H1 (cell line): ENCODE data around the gene SH3GL1. TPM values are rescaled to one million over a fixed set of nuclear protein-coding genes. Genes with fewer than 3 reads are reported as not detected.

Source experiments
- CTCF ChIA-PET: fragments of 300-600 bp; sonication (Branson Sonifier 250); formaldehyde crosslinking; loops from one replicate; lab custom pipeline; 2021; ENCODE audit not compliant: partially characterized antibody; lab: Charles Lee
- POLR2A ChIA-PET: fragments of 300-600 bp; sonication (Branson Sonifier 250); formaldehyde crosslinking; loops from one replicate; lab custom pipeline; 2021; ENCODE audit warnings: inconsistent platforms; ENCODE audit not compliant: partially characterized antibody; lab: Charles Lee
- DNase-seq, 2 experiments: peaks; one replicate each; pipeline versions ENCODE4 v3.0.0 to v3.0.0-alpha.2; 2010 to 2022; ENCODE audit warnings: low spot score in 2 of 2, low read depth in 1 of 2, mixed read lengths in 1 of 2
- FAIRE-seq: peaks from 2 replicates; lab custom pipeline; 2011; peaks lifted over from hg19 to GRCh38; lab: Jason Lieb, UNC
- H2AFZ ChIP-seq: 2 replicates; pipeline ENCODE4 v1.8.1; 2012; ENCODE audit warnings: low read length, inconsistent platforms
- H2AK5ac ChIP-seq: 2 replicates; pipeline ENCODE4 v1.6.1; 2013; ENCODE audit warnings: low read depth, low read length
- H2BK120ac ChIP-seq: replicated peaks from 2 replicates; pipeline ENCODE3; 2013; ENCODE audit warnings: low read depth, low read length, inconsistent platforms
- H2BK12ac ChIP-seq: 2 replicates; pipeline ENCODE4 v1.6.1; 2013; ENCODE audit warnings: low read depth, low read length
- H2BK15ac ChIP-seq: 2 replicates; pipeline ENCODE4 v1.6.1; 2013; ENCODE audit warnings: low read length
- H2BK20ac ChIP-seq: 2 replicates; pipeline ENCODE4 v1.6.1; 2013; ENCODE audit warnings: low read length
- H2BK5ac ChIP-seq: 2 replicates; pipeline ENCODE4 v1.6.1; 2013; ENCODE audit warnings: low read depth, low read length
- H3K14ac ChIP-seq: 2 replicates; pipeline ENCODE4 v1.6.1; 2013; ENCODE audit warnings: inconsistent platforms; ENCODE audit not compliant: insufficient read length
- H3K18ac ChIP-seq: 2 replicates; pipeline ENCODE4 v1.6.1; 2013; ENCODE audit warnings: low read length; ENCODE audit errors: extremely low read depth
- H3K23ac ChIP-seq: 2 replicates; pipeline ENCODE4 v1.6.1; 2013; ENCODE audit warnings: inconsistent platforms; ENCODE audit not compliant: insufficient read length
- H3K23me2 ChIP-seq: 2 replicates; pipeline ENCODE4 v1.6.1; 2013; ENCODE audit warnings: low read depth, low read length
- H3K27ac ChIP-seq: 2 replicates; pipeline ENCODE4 v1.6.1; 2011; ENCODE audit warnings: low read depth, low read length, inconsistent platforms
- H3K27me3 ChIP-seq, 4 experiments: replicated peaks in 1 of 4; 1 replicate in 1 of 4; 2 replicates in 3 of 4; pipeline versions ENCODE4 v1.6.1 to v1.8.1; 2011 to 2013; ENCODE audit warnings: low read length in 3 of 4, mild to moderate bottlenecking in 3 of 4, inconsistent platforms in 2 of 4, mixed read lengths in 2 of 4, moderate library complexity in 1 of 4; ENCODE audit not compliant: control insufficient read depth in 3 of 4, insufficient read depth in 3 of 4; ENCODE audit errors: extremely low read depth in 1 of 4
- H3K36me3 ChIP-seq, 4 experiments: 2 replicates each; pipeline versions ENCODE4 v1.6.1 to v1.8.1; 2011 to 2013; ENCODE audit warnings: mild to moderate bottlenecking in 4 of 4, low read length in 3 of 4, moderate library complexity in 2 of 4, control low read depth in 1 of 4, inconsistent platforms in 1 of 4; ENCODE audit not compliant: insufficient read depth in 4 of 4, control insufficient read depth in 2 of 4
- H3K4ac ChIP-seq: replicated peaks from 2 replicates; pipeline ENCODE3; 2013; ENCODE audit warnings: low read length, low read depth, mixed read lengths, inconsistent platforms; ENCODE audit not compliant: insufficient read length
- H3K4me1 ChIP-seq, 4 experiments: replicated peaks in 1 of 4; 1 replicate in 1 of 4; 2 replicates in 3 of 4; pipeline versions ENCODE4 v1.6.1 to v1.8.1; 2011 to 2013; ENCODE audit warnings: low read length in 3 of 4, inconsistent platforms in 2 of 4, mixed read lengths in 1 of 4; ENCODE audit not compliant: insufficient read depth in 4 of 4, control insufficient read depth in 3 of 4
- H3K4me2 ChIP-seq, 2 experiments: 2 replicates each; pipeline versions ENCODE4 v1.6.1 to v1.8.1; 2011 to 2013; ENCODE audit warnings: low read depth in 2 of 2, low read length in 2 of 2, control low read depth in 1 of 2, inconsistent platforms in 1 of 2, mild to moderate bottlenecking in 1 of 2; ENCODE audit not compliant: insufficient read depth in 1 of 2
- H3K4me3 ChIP-seq, 4 experiments: fragments of 200-600, 300-600 bp in 1 of 4; sonication (generic), shearing (Covaris generic), sonication (Bioruptor Twin) in 1 of 4; 2 replicates each; pipeline versions ENCODE4 v1.5.1 to v1.8.1; 2011 to 2016; ENCODE audit warnings: low read length in 4 of 4, low read depth in 3 of 4, control low read depth in 2 of 4, inconsistent platforms in 2 of 4, mild to moderate bottlenecking in 2 of 4, mixed read lengths in 1 of 4, moderate library complexity in 1 of 4; ENCODE audit not compliant: insufficient read depth in 2 of 4; ENCODE audit errors: extremely low read depth in 1 of 4
- H3K56ac ChIP-seq: replicated peaks from 2 replicates; pipeline ENCODE3; 2013; ENCODE audit warnings: low read depth, mild to moderate bottlenecking, mixed read lengths, low read length, inconsistent platforms; ENCODE audit not compliant: insufficient read length
- H3K79me1 ChIP-seq: 2 replicates; pipeline ENCODE4 v1.6.1; 2013; ENCODE audit warnings: low read depth, low read length, control low read depth
- H3K79me2 ChIP-seq, 2 experiments: 2 replicates each; pipeline versions ENCODE4 v1.6.1 to v1.8.1; 2012 to 2013; ENCODE audit warnings: low read length in 2 of 2, mild to moderate bottlenecking in 2 of 2, inconsistent platforms in 1 of 2; ENCODE audit not compliant: insufficient read depth in 2 of 2, control insufficient read depth in 1 of 2
- H3K9ac ChIP-seq, 4 experiments: replicated peaks in 1 of 4; 1 replicate in 1 of 4; 2 replicates in 3 of 4; pipeline versions ENCODE4 v1.6.1 to v1.8.1; 2011 to 2013; ENCODE audit warnings: low read depth in 3 of 4, low read length in 3 of 4, control low read depth in 2 of 4, mild to moderate bottlenecking in 2 of 4, moderate library complexity in 2 of 4, inconsistent platforms in 1 of 4; ENCODE audit errors: extremely low read depth in 1 of 4
- H3K9me3 ChIP-seq, 2 experiments: 2 replicates each; pipeline versions ENCODE4 v1.6.1 to v1.8.1; 2012 to 2013; ENCODE audit warnings: mild to moderate bottlenecking in 2 of 2, moderate library complexity in 2 of 2, control low read depth in 1 of 2, inconsistent platforms in 1 of 2, low read depth in 1 of 2, low read length in 1 of 2, mixed read lengths in 1 of 2; ENCODE audit not compliant: insufficient read depth in 2 of 2
- H4K20me1 ChIP-seq, 2 experiments: replicated peaks in 1 of 2; 2 replicates each; pipeline versions ENCODE3 to v1.8.1; 2011 to 2013; ENCODE audit warnings: inconsistent platforms in 2 of 2, low read length in 2 of 2, mild to moderate bottlenecking in 1 of 2; ENCODE audit not compliant: insufficient read depth in 2 of 2, control insufficient read depth in 1 of 2
- H4K5ac ChIP-seq: 2 replicates; pipeline ENCODE4 v1.6.1; 2013; ENCODE audit warnings: low read length, low read depth, mixed read lengths, inconsistent platforms; ENCODE audit not compliant: insufficient read length
- H4K8ac ChIP-seq: 2 replicates; pipeline ENCODE4 v1.8.0; 2013; ENCODE audit warnings: mild to moderate bottlenecking, moderate library complexity, low read length, inconsistent platforms; ENCODE audit not compliant: insufficient read depth; ENCODE audit errors: extremely low read depth
- H4K91ac ChIP-seq: replicated peaks from 2 replicates; pipeline ENCODE3; 2013; ENCODE audit warnings: low read length, mixed read lengths, inconsistent platforms; ENCODE audit not compliant: insufficient read length
- CREB1 ChIP-seq: IDR thresholded peaks from 2 replicates; pipeline ENCODE4 v1.6.1; 2012; ENCODE audit warnings: inconsistent platforms
- EGR1 ChIP-seq: IDR thresholded peaks from 2 replicates; pipeline ENCODE4 v1.6.1; 2011; ENCODE audit warnings: low read depth, low read length, borderline replicate concordance
- EZH2 ChIP-seq: fragments of 200-600 bp; sonication (generic); IDR thresholded peaks from 2 replicates; pipeline ENCODE4 v1.7.1; 2012; ENCODE audit warnings: low read depth, mild to moderate bottlenecking, moderate library complexity, low read length, inconsistent platforms; ENCODE audit not compliant: severe bottlenecking
- GTF2F1 ChIP-seq: IDR thresholded peaks from 2 replicates; pipeline ENCODE4 v1.6.1; 2012; ENCODE audit warnings: low read depth, low read length, improper control_type of control experiment, borderline replicate concordance
- HDAC6 ChIP-seq: IDR thresholded peaks from one replicate; pipeline ENCODE4 v1.7.1; 2012; ENCODE audit warnings: low read depth, mild to moderate bottlenecking, inconsistent platforms, low read length, moderate library complexity
- MAFK ChIP-seq: IDR thresholded peaks from 2 replicates; pipeline ENCODE4 v1.6.1; 2012; ENCODE audit warnings: low read depth, mild to moderate bottlenecking, improper control_type of control experiment, low read length
- RAD21 ChIP-seq, 2 experiments: IDR thresholded peaks in 1 of 2; conservative IDR thresholded peaks in 1 of 2; 2 replicates each; pipeline ENCODE4 v1.6.1; 2011; ENCODE audit warnings: low read depth in 2 of 2, low read length in 2 of 2, improper control_type of control experiment in 1 of 2, inconsistent platforms in 1 of 2, mild to moderate bottlenecking in 1 of 2, moderate library complexity in 1 of 2
- WGBS, 2 experiments: shearing (Covaris generic) in 1 of 2; methylation state at CpG; one replicate each; pipeline versions ENCODE4 v1.1.6 to v1.1.7; 2013 to 2015; ENCODE audit warnings: low lambda C conversion rate in 2 of 2, mixed read lengths in 2 of 2, inconsistent platforms in 1 of 2, low coverage in 1 of 2, missing lambda C conversion rate in 1 of 2; ENCODE audit not compliant: insufficient replicate concordance in 2 of 2, insufficient coverage in 1 of 2, insufficient read length in 1 of 2; ENCODE audit errors: extremely low coverage in 1 of 2, missing lambda C conversion rate in 1 of 2; 5-methylcytosine and 5-hydroxymethylcytosine counted together
- polyA plus RNA-seq, 7 experiments: library from polyadenylated mRNA; depleted of rRNA in 3 of 7; stranded (reverse) in 5 of 7; unstranded in 2 of 7; fragments of >200 nt in 5 of 7; fragments of 200-250 nt in 2 of 7; gene quantifications; 1 replicate in 5 of 7; 2 replicates in 1 of 7; 4 replicates in 1 of 7; pipeline versions ENCODE4 v1.2.1 to v1.2.3, GENCODE V29; 2011 to 2013; ENCODE audit warnings: missing spikeins in 2 of 7, mixed read lengths in 2 of 7
- total RNA-seq: library from RNA; stranded (reverse); fragmentation: NEBNext Ultra II Directional; extraction: Animal tissue kit (Norgen Biotek cat#: 25700); gene quantifications from 2 replicates; pipeline ENCODE4 v1.2.1, GENCODE V29; 2021
- TF ChIP-seq, protein P1 (sequence below): IDR thresholded peaks from 2 replicates; pipeline ENCODE4 v1.6.1; 2012; ENCODE audit warnings: low read length, inconsistent platforms

The SH3GL1 gene
- total and polyA plus RNA-seq, 2 of the 8 experiments (the other 6 are each of a cell fraction or from before 2014, with no cell fraction given): 81.5 to 102 TPM

DNA sequence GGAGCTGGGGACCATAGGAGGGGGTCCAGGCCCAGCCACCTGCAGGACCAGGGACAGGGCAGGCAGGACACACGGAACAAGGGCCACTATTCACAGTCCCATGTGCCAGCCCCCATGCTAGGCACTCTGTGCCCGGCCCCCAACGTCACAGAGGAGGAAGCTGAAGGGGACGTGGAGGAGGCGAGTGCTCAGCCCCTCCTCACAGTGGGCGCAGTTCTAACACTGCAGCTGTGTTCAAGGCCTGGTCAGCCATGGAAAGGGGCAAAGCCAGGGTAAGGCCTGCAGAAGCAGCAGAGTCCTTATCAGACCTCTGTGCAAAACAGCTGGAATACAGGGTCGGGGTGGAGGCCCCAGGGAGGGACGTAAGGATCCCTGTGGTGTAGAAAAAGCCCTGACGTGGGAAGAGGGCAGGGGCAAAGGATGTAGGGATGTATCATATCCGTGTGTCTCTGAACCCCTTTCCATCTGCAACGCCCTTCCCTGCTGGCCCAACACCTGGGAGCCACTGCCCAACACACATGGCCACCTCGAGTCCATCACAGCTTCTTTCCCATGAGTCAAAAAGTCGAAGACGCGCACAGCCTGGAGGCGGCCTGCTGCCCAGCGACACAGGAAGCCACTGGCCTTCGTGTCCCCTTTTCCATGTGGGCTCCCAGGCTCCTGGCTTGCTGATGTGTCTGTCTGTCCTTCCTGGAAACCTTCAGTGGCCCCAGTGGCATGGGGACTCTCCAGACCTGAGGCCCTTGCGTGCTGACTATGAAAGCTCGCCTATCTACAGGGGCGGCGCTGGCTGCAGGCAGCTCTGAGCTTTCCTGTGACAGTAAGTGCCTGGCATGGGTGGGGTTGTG, 28.0 kb downstream of the SH3GL1 start:
- H3K18ac ChIP-seq: no peak overlapping the region; the same call in 1 of the 2 replicates
- no peak overlapping the region for H3K27ac ChIP-seq
- WGBS, 2 experiments: 92% methylated on average over 22 of the region's 22 CpGs; no CpG with 5 or more reads in 1 of the 2 experiments
- H2BK120ac ChIP-seq: no peak overlapping the region
- H4K20me1 ChIP-seq: peaks cover 22 to 40% of the 10 kb centered on the region in 2 experiments
- H2BK5ac ChIP-seq: no peak overlapping the region; the same call in 1 of the 2 replicates
- no peak overlapping the region for H2BK15ac ChIP-seq
- no peak overlapping the region for H3K4me3 ChIP-seq
- H3K9ac ChIP-seq: no peak overlapping the region
- no peaks in the 10 kb centered on the region for H3K27me3 ChIP-seq
- no peak overlapping the region for H4K91ac ChIP-seq
- peaks cover 0 to 17% of the 10 kb centered on the region in 2 experiments; a peak in 1 of 4 replicates for H3K79me2 ChIP-seq
- ChIA-PET POLR2A (interaction anchor here (0.7 to 4.1 kb wide), 7 partner anchors 9 to 120 kb away, joined by 3 to 18 read pairs (median 3); no protein-coding TSS in a partner anchor), CTCF (interaction anchor here (1.0 to 6.3 kb wide), 4 partner anchors 10 to 105 kb away, joined by 5 to 72 read pairs (median 21); no protein-coding TSS in a partner anchor)
- peaks cover 5 to 47% (median 38%) of the 10 kb centered on the region in 4 experiments for H3K4me1 ChIP-seq
- H3K56ac ChIP-seq: no peak overlapping the region
- peak in 1 of 2 experiments; percentile 41 for DNase-seq
- H3K9me3 ChIP-seq: no peaks in the 10 kb centered on the region
- peaks cover 31% of the 10 kb centered on the region for H3K79me1 ChIP-seq
- H3K23ac ChIP-seq: no peak overlapping the region
- peak overlapping the region; percentile 87; the same call in 1 of the 2 replicates for H4K8ac ChIP-seq
- H3K4me2 ChIP-seq: no peak overlapping the region
- no peak overlapping the region for H2BK12ac ChIP-seq
- no peak overlapping the region for H2AK5ac ChIP-seq
- no peaks in the 10 kb centered on the region for H3K23me2 ChIP-seq
- no peak for FAIRE-seq
- no peak overlapping the region for H2BK20ac ChIP-seq
- no peaks in the 10 kb centered on the region for H3K36me3 ChIP-seq
- H3K4ac ChIP-seq: no peak overlapping the region
- no peak overlapping the region for H2AFZ ChIP-seq
- H3K14ac ChIP-seq: no peak overlapping the region
- H4K5ac ChIP-seq: no peak overlapping the region
- TF ChIP-seq GTF2F1 (no peak), CREB1 (no peak), EGR1 (no peak), RAD21 (IDR thresholded peaks at IDR 0.05 in 1 of 2, conservative IDR thresholded peaks at IDR 0.05 in 1 of 2; ENCODE audit: low read depth in 2 of 2, low read length in 2 of 2) (no peak), HDAC6 (no peak), EZH2 (no peak), MAFK (no peak)
- TF ChIP-seq, protein P1, sequence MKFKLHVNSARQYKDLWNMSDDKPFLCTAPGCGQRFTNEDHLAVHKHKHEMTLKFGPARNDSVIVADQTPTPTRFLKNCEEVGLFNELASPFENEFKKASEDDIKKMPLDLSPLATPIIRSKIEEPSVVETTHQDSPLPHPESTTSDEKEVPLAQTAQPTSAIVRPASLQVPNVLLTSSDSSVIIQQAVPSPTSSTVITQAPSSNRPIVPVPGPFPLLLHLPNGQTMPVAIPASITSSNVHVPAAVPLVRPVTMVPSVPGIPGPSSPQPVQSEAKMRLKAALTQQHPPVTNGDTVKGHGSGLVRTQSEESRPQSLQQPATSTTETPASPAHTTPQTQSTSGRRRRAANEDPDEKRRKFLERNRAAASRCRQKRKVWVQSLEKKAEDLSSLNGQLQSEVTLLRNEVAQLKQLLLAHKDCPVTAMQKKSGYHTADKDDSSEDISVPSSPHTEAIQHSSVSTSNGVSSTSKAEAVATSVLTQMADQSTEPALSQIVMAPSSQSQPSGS: no peak
